Measurements from ENCODE around the gene RASGRP3. TPM values are rescaled to one million over a fixed set of nuclear protein-coding genes. Genes with fewer than 3 reads are reported as not detected.
A peak's percentile ranks its signal among the peaks of the same experiment; 100 is the strongest.

Gene RASGRP3
- total RNA-seq, 1 donor from 2014 or later: 49.4 TPM

- intact Hi-C loops (cut with DNase I): loop anchor here (5.0 kb wide), 1 partner anchor 122 kb away; the partner anchor contains the start of gene RASGRP3
- DNase-seq (ENCODE audit: low spot score): peak; percentile 99
Measured at GRCh38 chr2:33599175-33599942, 122.9 kb downstream of the RASGRP3 start, which contains the start of gene FAM98A. TSS of gene FAM98A (minus strand) at chr2:33599299. CDS start at chr2:33599221, 78 bp downstream.

DNA sequence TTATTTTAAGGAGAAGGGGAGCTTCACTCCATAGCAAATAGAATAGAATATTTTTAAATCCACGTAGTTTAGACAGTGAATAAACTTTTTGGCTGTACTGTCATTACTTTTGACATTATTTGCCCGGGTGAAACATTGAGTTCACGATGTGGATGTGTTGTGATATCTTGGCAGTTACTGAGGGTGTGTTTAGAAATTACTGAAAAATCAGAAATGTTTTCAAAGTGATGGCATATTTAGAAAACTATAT, 123.4 kb downstream of the RASGRP3 start:
- no peak for DNase-seq (ENCODE audit: low spot score)
- intact Hi-C loops (cut with DNase I): loop anchor here (5.0 kb wide), 1 partner anchor 123 kb away; the partner anchor contains the start of gene RASGRP3

DNA sequence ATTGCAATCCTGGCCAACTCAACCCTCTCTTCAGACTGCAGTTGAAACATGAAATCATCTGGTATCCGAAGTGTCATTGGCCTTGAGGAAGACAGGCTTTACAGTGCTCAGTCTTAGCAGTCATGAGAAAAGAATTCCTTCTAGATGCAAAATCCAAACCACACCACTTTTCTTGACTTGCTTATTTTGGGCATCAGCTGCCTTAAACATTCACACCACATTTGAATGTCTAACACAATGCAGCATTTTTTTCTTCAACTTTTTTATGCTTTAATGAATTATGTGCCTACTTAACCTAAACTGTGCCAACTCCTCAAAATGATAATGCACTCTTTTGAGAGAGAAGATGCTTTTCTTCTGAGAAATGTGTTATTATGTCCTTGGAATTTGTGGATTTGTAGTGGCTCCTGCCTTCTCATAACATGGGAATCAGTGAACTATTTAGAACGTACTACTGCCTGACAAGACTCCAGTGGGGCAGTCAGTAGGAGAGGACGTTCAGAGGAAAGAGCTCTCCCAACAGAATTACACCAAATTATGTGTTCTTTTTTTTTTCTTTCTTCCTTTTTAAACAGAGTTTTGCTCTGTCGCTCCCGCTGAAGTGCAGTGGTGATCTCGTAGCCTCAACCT, 125.9 kb downstream of the RASGRP3 start:
- intact Hi-C loops (cut with DNase I): no loop called here
- DNase-seq (ENCODE audit: low spot score): no peak

GRCh38 chr2:33603416-33603815, 127.0 kb downstream of the RASGRP3 start:
- no peak for DNase-seq (ENCODE audit: low spot score)

DNA sequence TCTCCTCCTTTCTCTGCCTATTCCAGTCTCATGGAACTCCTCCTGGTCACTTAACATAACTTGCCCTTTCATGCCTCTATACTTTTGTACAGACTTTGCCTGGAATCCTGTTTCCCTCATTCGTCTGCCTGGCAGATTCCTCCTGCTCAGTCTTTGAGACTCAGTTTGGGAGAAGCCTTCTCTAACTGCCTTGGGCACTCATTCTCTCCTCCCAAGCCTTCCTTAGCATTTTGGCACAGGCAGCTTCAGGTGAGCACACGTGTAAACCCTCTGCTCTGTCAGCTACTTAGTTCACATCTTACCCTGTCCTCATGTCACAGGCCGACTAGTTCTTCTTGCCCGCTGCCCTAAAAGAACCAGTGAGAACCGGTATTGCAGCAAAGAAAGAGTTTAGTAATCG, 128.6 kb downstream of the RASGRP3 start:
- DNase-seq (ENCODE audit: low spot score): no peak
- intact Hi-C loops (cut with DNase I): no loop called here

More at GRCh38 chr2:33603416-33603815, 127.0 kb downstream of the RASGRP3 start:
- intact Hi-C loops (cut with DNase I): no loop called here

DNA sequence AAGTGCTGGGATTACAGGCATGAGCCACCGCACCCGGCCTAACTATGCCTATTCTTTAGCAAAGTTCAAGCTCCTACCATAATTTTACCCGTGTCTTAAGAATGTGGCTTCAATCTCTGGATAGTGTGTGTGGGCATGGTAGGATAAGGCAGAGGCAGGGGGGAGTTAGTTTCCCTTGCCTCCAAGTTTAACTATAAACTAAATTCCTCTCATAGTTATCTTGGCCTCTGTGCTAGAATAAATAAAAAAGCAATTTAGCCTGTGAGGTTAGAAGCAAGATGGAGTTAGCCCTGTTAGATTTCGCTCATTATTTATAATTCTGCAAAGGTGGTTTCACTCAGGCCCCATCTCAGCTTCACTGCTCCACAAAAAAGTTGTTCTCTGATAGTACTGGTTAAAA, 129.7 kb downstream of the RASGRP3 start:
- intact Hi-C loops (cut with DNase I): no loop called here
- DNase-seq (ENCODE audit: low spot score): no peak

DNA sequence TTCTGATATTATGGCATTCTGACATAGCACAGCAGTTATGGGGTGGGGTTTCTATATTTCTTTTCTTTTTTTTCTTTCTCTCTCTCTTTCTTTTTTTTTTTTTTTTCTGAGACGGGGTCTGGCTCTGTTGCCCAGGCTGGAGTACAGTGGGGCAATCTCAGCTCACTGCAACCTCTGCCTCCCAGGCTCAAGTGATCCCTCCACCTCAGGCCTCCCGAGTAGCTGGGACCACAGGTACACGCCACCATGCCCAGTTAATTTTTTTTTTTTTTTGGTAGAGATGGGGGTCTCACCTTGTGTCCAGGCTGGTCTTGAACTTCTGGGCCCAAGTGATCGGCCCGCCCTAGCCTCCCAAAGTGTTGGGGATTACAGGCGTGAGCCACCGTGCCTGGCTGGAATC, 130.2 kb downstream of the RASGRP3 start:
- intact Hi-C loops (cut with DNase I): no loop called here
- DNase-seq (ENCODE audit: low spot score): no peak

- no peak for DNase-seq (ENCODE audit: low spot score)
- intact Hi-C loops (cut with DNase I): no loop called here
Measured at GRCh38 chr2:33607251-33607721, 130.8 kb downstream of the RASGRP3 start.

DNA sequence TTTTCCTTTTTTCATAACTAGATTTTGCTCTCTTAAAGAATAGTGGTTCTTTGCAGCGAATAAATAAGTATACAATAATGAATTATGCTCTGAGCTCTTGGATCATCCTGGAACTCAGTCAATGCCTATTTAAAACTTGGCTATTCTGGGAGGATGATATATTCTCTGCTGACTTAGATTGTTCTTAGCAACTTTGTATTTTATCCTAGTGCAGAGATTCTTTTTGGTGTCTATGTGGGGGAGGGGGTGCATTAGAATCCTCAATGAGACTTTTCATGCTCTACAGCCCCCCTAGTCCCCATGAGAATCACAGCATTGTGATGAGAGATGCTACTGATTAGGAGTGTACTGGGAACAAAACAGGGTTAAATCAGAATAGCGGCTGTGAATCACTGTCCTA, 131.5 kb downstream of the RASGRP3 start:
- DNase-seq (ENCODE audit: low spot score): no peak
- intact Hi-C loops (cut with DNase I): no loop called here

GRCh38 chr2:33614190-33614589, 137.7 kb downstream of the RASGRP3 start:
- intact Hi-C loops (cut with DNase I): no loop called here
- no peak for DNase-seq (ENCODE audit: low spot score)

Other genes starting within 250 kb of the RASGRP3 start
- 86.8 TPM for gene FAM98A, start 122.7 kb downstream of the RASGRP3 start, total RNA-seq

Data from cardiac septum (tissue), 1 donor.